IMR-90 (cell line): ENCODE measurements around the gene ADPRM. TPM values are rescaled to one million over a fixed set of nuclear protein-coding genes. Genes with fewer than 3 reads are reported as not detected.

Source experiments
- ATAC-seq: fragments of 200-7000 bp; cut with Tn5 transposase; 2 replicates; pipeline ENCODE4 v1.9.1; 2020; ENCODE audit warnings: low read depth, mild to moderate bottlenecking, moderate library complexity
- BruUV-seq: library from RNA; stranded (reverse); fragments of 400-500 nt; replicated peaks from 2 replicates; lab custom pipeline; 2021; lab: Mats Ljungman, UMichigan
- CTCF ChIA-PET: fragments of 300-600 bp; formaldehyde crosslinking; extraction: SDS; loops from one replicate; lab custom pipeline; 2021; ENCODE audit warnings: antibody characterized with exemption; lab: Yijun Ruan, JAX
- POLR2A ChIA-PET: fragments of 300-600 bp; sonication (Branson Sonifier 250); formaldehyde crosslinking; loops from one replicate; lab custom pipeline; 2022; ENCODE audit warnings: antibody characterized with exemption; ENCODE audit not compliant: unreplicated experiment; lab: Charles Lee
- DNase-seq: peaks from one replicate; pipeline ENCODE4 v3.0.0; 2013
- H2AFZ ChIP-seq: replicated peaks from 2 replicates; pipeline ENCODE3; 2013; ENCODE audit warnings: low read length, mild to moderate bottlenecking; ENCODE audit not compliant: poor library complexity
- H2AK5ac ChIP-seq: 2 replicates; pipeline ENCODE4 v1.6.1; 2013; ENCODE audit warnings: low read depth, low read length, inconsistent platforms
- H2AK9ac ChIP-seq: replicated peaks from 2 replicates; pipeline ENCODE3; 2013; ENCODE audit warnings: mild to moderate bottlenecking, low read depth, low read length, moderate library complexity; ENCODE audit not compliant: poor library complexity
- H2BK120ac ChIP-seq: 2 replicates; pipeline ENCODE4 v1.6.1; 2013; ENCODE audit warnings: low read depth, low read length, inconsistent platforms
- H2BK15ac ChIP-seq: 3 replicates; pipeline ENCODE4 v1.6.1; 2013; ENCODE audit warnings: low read depth, low read length, inconsistent platforms
- H2BK20ac ChIP-seq: 2 replicates; pipeline ENCODE4 v1.6.1; 2013; ENCODE audit warnings: low read depth, mild to moderate bottlenecking, inconsistent platforms, low read length, moderate library complexity
- H2BK5ac ChIP-seq: 2 replicates; pipeline ENCODE4 v1.6.1; 2013; ENCODE audit warnings: mild to moderate bottlenecking, low read depth, low read length, inconsistent platforms; ENCODE audit not compliant: poor library complexity, severe bottlenecking
- H3K14ac ChIP-seq: replicated peaks from 2 replicates; pipeline ENCODE4 v1.6.1; 2013; ENCODE audit warnings: low read depth, low read length, inconsistent platforms
- H3K18ac ChIP-seq: 2 replicates; pipeline ENCODE4 v1.6.1; 2013; ENCODE audit warnings: low read depth, low read length, control low read depth
- H3K23ac ChIP-seq: 2 replicates; pipeline ENCODE4 v1.6.1; 2013; ENCODE audit warnings: low read depth, low read length, inconsistent platforms
- H3K27ac ChIP-seq: 2 replicates; pipeline ENCODE4 v1.5.1; 2013; ENCODE audit warnings: mild to moderate bottlenecking, control low read depth, low read length; ENCODE audit not compliant: insufficient read depth
- H3K27me3 ChIP-seq: 2 replicates; pipeline ENCODE4 v1.6.1; 2013; ENCODE audit warnings: low read length; ENCODE audit not compliant: control insufficient read depth, insufficient read depth
- H3K36me3 ChIP-seq: 2 replicates; pipeline ENCODE4 v1.6.1; 2013; ENCODE audit warnings: low read length, mixed read lengths; ENCODE audit not compliant: control insufficient read depth, insufficient read depth
- H3K4ac ChIP-seq: 2 replicates; pipeline ENCODE4 v1.6.1; 2013; ENCODE audit warnings: low read depth, low read length, inconsistent platforms
- H3K4me1 ChIP-seq: 2 replicates; pipeline ENCODE4 v1.6.1; 2013; ENCODE audit warnings: low read length, mixed read lengths; ENCODE audit not compliant: control insufficient read depth, insufficient read depth
- H3K4me2 ChIP-seq: 2 replicates; pipeline ENCODE4 v1.6.1; 2013; ENCODE audit warnings: low read depth, mild to moderate bottlenecking, control low read depth, low read length, moderate library complexity
- H3K4me3 ChIP-seq: 2 replicates; pipeline ENCODE4 v1.5.1; 2013; ENCODE audit warnings: low read depth, mild to moderate bottlenecking, control low read depth, low read length, moderate library complexity; ENCODE audit not compliant: insufficient read depth
- H3K56ac ChIP-seq: 2 replicates; pipeline ENCODE4 v1.6.1; 2013; ENCODE audit warnings: low read length, inconsistent platforms; ENCODE audit not compliant: insufficient read depth; ENCODE audit errors: extremely low read depth
- H3K79me1 ChIP-seq, 2 experiments: 2 replicates each; pipeline ENCODE4 v1.6.1; 2013; ENCODE audit warnings: low read length in 2 of 2, inconsistent platforms in 1 of 2, low read depth in 1 of 2
- H3K9ac ChIP-seq: 2 replicates; pipeline ENCODE4 v1.6.1; 2013; ENCODE audit warnings: low read depth, low read length, control low read depth
- H3K9me1 ChIP-seq: 2 replicates; pipeline ENCODE4 v1.6.1; 2013; ENCODE audit warnings: low read length, inconsistent platforms; ENCODE audit not compliant: insufficient read depth
- H3K9me3 ChIP-seq: 2 replicates; pipeline ENCODE4 v1.6.1; 2013; ENCODE audit warnings: low read length; ENCODE audit not compliant: control insufficient read depth, insufficient read depth
- H4K20me1 ChIP-seq: 2 replicates; pipeline ENCODE4 v1.6.1; 2013; ENCODE audit warnings: low read length, inconsistent platforms; ENCODE audit not compliant: insufficient read depth
- H4K5ac ChIP-seq: 2 replicates; pipeline ENCODE4 v1.6.1; 2013; ENCODE audit warnings: mild to moderate bottlenecking, low read depth, low read length, control low read depth
- H4K8ac ChIP-seq, 2 experiments: 2 replicates each; pipeline ENCODE4 v1.6.1; 2013; ENCODE audit warnings: low read depth in 2 of 2, low read length in 2 of 2, control low read depth in 1 of 2, inconsistent platforms in 1 of 2
- H4K91ac ChIP-seq: 2 replicates; pipeline ENCODE4 v1.6.1; 2013; ENCODE audit warnings: low read depth, low read length, inconsistent platforms; ENCODE audit not compliant: insufficient read depth
- BHLHE40 ChIP-seq: fragments of 150-350 bp; IDR thresholded peaks from 2 replicates; pipeline ENCODE4 v1.6.1; 2016; ENCODE audit warnings: mild to moderate bottlenecking, low read depth, low read length
- CEBPB ChIP-seq: IDR thresholded peaks from 2 replicates; pipeline ENCODE4 v1.6.1; 2012; ENCODE audit warnings: low read depth, low read length, improper control_type of control experiment
- CHD1 ChIP-seq: IDR thresholded peaks from 2 replicates; pipeline ENCODE4 v1.6.1; 2012; ENCODE audit warnings: low read depth, low read length, improper control_type of control experiment
- CTCF ChIP-seq: conservative IDR thresholded peaks from 2 replicates; pipeline ENCODE4 v1.5.1; 2012; ENCODE audit warnings: mild to moderate bottlenecking, low read depth, low read length, improper control_type of control experiment
- ELK1 ChIP-seq: fragments of 150-350 bp; IDR thresholded peaks from 2 replicates; pipeline ENCODE4 v1.6.1; 2016; ENCODE audit warnings: low read depth, mild to moderate bottlenecking, low read length, moderate library complexity, borderline replicate concordance
- MAFK ChIP-seq: IDR thresholded peaks from 2 replicates; pipeline ENCODE4 v1.6.1; 2012; ENCODE audit warnings: low read depth, low read length, improper control_type of control experiment
- MXI1 ChIP-seq: IDR thresholded peaks from 2 replicates; pipeline ENCODE4 v1.6.1; 2012; ENCODE audit warnings: low read depth, mild to moderate bottlenecking, low read length, moderate library complexity, borderline replicate concordance
- NFE2L2 ChIP-seq: fragments of 150-350 bp; IDR thresholded peaks from 2 replicates; pipeline ENCODE4 v1.6.1; 2016; ENCODE audit warnings: low read depth, mild to moderate bottlenecking, low read length
- POLR2A ChIP-seq: IDR thresholded peaks from 2 replicates; pipeline ENCODE4 v1.6.1; 2012; ENCODE audit warnings: mild to moderate bottlenecking, low read depth, low read length
- RAD21 ChIP-seq: IDR thresholded peaks from 2 replicates; pipeline ENCODE4 v1.6.1; 2012; ENCODE audit warnings: low read length, improper control_type of control experiment
- RCOR1 ChIP-seq: IDR thresholded peaks from 2 replicates; pipeline ENCODE4 v1.6.1; 2012; ENCODE audit warnings: mild to moderate bottlenecking, low read length, improper control_type of control experiment; ENCODE audit not compliant: insufficient replicate concordance
- SMC3 ChIP-seq: fragments of 150-350 bp; IDR thresholded peaks from 2 replicates; pipeline ENCODE4 v1.6.1; 2016; ENCODE audit warnings: low read depth, mild to moderate bottlenecking, antibody characterized with exemption, low read length, moderate library complexity
- USF2 ChIP-seq: fragments of 150-350 bp; IDR thresholded peaks from 2 replicates; pipeline ENCODE4 v1.6.1; 2017; ENCODE audit warnings: mild to moderate bottlenecking, antibody characterized with exemption, low read length, low read depth
- WGBS, 2 experiments: methylation state at CpG; one replicate each; pipeline versions ENCODE4 v1.1.5 to v1.1.7; 2013; ENCODE audit warnings: missing lambda C conversion rate in 2 of 2; ENCODE audit not compliant: insufficient read length in 1 of 2; ENCODE audit errors: extremely low coverage in 2 of 2; 5-methylcytosine and 5-hydroxymethylcytosine counted together
- dilution Hi-C: fragments of 300-500 bp; cut with HindIII; formaldehyde crosslinking; loops from one replicate; pipeline ENCODE4 v1.14.3; 2018; ENCODE audit warnings: low sequenced_read_pairs; ENCODE audit not compliant: unreplicated experiment
- in situ Hi-C: fragments of 300-500 bp; cut with MboI; formaldehyde crosslinking; loops from 3 replicates; pipeline ENCODE4 v1.14.3; 2019; ENCODE audit warnings: low sequenced_read_pairs, inconsistent platforms, mixed read lengths
- intact Hi-C: fragments of 100-400 bp; cut with micrococcal nuclease; formaldehyde crosslinking; loops from 2 replicates; pipeline ENCODE4 v1.10.0; 2022
- polyA plus RNA-seq, 3 experiments: library from polyadenylated mRNA; depleted of rRNA; stranded (reverse); fragments of >200 nt; gene quantifications; 2 replicates each; pipeline ENCODE4 v1.2.3, GENCODE V29; 2012; ENCODE audit warnings: low replicate concordance in 1 of 3
- total RNA-seq: library from RNA; depleted of rRNA; stranded (reverse); fragments of >200 nt; gene quantifications from 2 replicates; pipeline ENCODE4 v1.2.3, GENCODE V29; 2012

ADPRM gene
- total and polyA plus RNA-seq, 2 of the 4 experiments (the other 2 are of a cell fraction), result 7.4 to 12.2 TPM

- BruUV-seq, result no TSS peak
- Histone ChIP-seq H2BK120ac (no peak overlapping the region), H3K18ac (no peak overlapping the region), H3K56ac (no peak overlapping the region), H2BK20ac (no peak overlapping the region), H4K8ac (no peak overlapping the region), H3K14ac (no peak overlapping the region), H3K23ac (no peak overlapping the region), H3K9me1 (no peaks in the 10 kb centered on the region), H2BK5ac (no peak overlapping the region), H2AK9ac (no peak overlapping the region), H3K27me3 (peaks cover 3% of the 10 kb centered on the region; the same call in 1 of the 2 replicates), H3K36me3 (no peaks in the 10 kb centered on the region), H3K4me1 (no peaks in the 10 kb centered on the region), H2AK5ac (no peak overlapping the region), H3K4me2 (no peak overlapping the region), H3K27ac (no peak overlapping the region), H2BK15ac (no peak overlapping the region), H3K79me1 (no peaks in the 10 kb centered on the region), H2AFZ (no peak overlapping the region), H4K20me1 (no peaks in the 10 kb centered on the region), H3K4me3 (no peak overlapping the region), H3K9me3 (no peaks in the 10 kb centered on the region), H4K5ac (no peak overlapping the region), H4K91ac (no peak overlapping the region), H3K4ac (no peak overlapping the region), H3K9ac (no peak overlapping the region)
- ATAC-seq (no peak), DNase-seq (no peak)
- dilution Hi-C loops, result no loop called here
- intact Hi-C loops, result no loop called here
- POLR2A ChIA-PET, result no interaction called here
- CTCF ChIA-PET, result no interaction called here
- no peak for TF ChIP-seq RAD21
- TF ChIP-seq USF2, result no peak
- TF ChIP-seq RCOR1, result no peak
- TF ChIP-seq CEBPB, result no peak
- no peak for TF ChIP-seq CTCF
- TF ChIP-seq ELK1, result no peak
- TF ChIP-seq NFE2L2, result no peak
- TF ChIP-seq SMC3, result no peak
- TF ChIP-seq BHLHE40, result no peak
- TF ChIP-seq MXI1, result no peak
- TF ChIP-seq MAFK, result no peak
- no peak for TF ChIP-seq POLR2A
- TF ChIP-seq CHD1, result no peak
- WGBS, 2 experiments, result no CpG with 5 or more reads among the region's 2 CpGs
- in situ Hi-C loops, result no loop called here
These were observed 60.3 kb downstream of the ADPRM start for GRCh38 chr17:10757647-10758046.
